Peyer's patch (tissue), 4 donors: ENCODE data around the gene DYRK1A.
A peak's percentile ranks its signal among the peaks of the same experiment; 100 is the strongest.

Experiments used
- POLR2A ChIP-seq, 2 donors: fragments of 450-650 bp; IDR thresholded peaks; one replicate each; pipeline ENCODE4 v1.5.1; 2017; ENCODE audit warnings: antibody characterized with exemption in 2 of 2, mild to moderate bottlenecking in 2 of 2, moderate library complexity in 2 of 2
- TF ChIP-seq, protein P1 (sequence below), 6 experiments: fragments of 450-650 bp in 4 of 6; fragments of 200-600 bp in 2 of 6; sonication (generic) in 1 of 6; IDR thresholded peaks; one replicate each; pipeline ENCODE4 v1.5.1; 2017 to 2019; ENCODE audit warnings: antibody characterized with exemption in 6 of 6, mild to moderate bottlenecking in 3 of 6, moderate library complexity in 1 of 6

GRCh38 chr21:37563641-37564340 is 197.2 kb downstream of the DYRK1A start:
- TF ChIP-seq, protein P1, sequence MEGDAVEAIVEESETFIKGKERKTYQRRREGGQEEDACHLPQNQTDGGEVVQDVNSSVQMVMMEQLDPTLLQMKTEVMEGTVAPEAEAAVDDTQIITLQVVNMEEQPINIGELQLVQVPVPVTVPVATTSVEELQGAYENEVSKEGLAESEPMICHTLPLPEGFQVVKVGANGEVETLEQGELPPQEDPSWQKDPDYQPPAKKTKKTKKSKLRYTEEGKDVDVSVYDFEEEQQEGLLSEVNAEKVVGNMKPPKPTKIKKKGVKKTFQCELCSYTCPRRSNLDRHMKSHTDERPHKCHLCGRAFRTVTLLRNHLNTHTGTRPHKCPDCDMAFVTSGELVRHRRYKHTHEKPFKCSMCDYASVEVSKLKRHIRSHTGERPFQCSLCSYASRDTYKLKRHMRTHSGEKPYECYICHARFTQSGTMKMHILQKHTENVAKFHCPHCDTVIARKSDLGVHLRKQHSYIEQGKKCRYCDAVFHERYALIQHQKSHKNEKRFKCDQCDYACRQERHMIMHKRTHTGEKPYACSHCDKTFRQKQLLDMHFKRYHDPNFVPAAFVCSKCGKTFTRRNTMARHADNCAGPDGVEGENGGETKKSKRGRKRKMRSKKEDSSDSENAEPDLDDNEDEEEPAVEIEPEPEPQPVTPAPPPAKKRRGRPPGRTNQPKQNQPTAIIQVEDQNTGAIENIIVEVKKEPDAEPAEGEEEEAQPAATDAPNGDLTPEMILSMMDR (IDR thresholded peaks at IDR 0.05) = peak in 5 of 6 experiments; percentile 25 to 51 (median 40)
- peak; percentile 44 to 49 for TF ChIP-seq POLR2A (IDR thresholded peaks at IDR 0.05)
